RWPE1 (cell line): Measurements from ENCODE around the gene CFB.
"Not testable (repeated sequence)": the region's sequence is repeated elsewhere in the genome, so short reads cannot be mapped to it uniquely, and the experiment has no call there.

ENCODE experiments used
- CTCF ChIA-PET: fragments of 350-600 bp; sonication (Branson Sonifier 250); formaldehyde crosslinking; extraction: SDS; loops from one replicate; lab custom pipeline; 2021; lab: Yijun Ruan, JAX
- POLR2A ChIA-PET: fragments of 400-600 bp; formaldehyde crosslinking; extraction: SDS; loops from one replicate; lab custom pipeline; 2020; ENCODE audit warnings: antibody characterized with exemption; ENCODE audit not compliant: low non-redundant PET; lab: Yijun Ruan, JAX
- DNase-seq: peaks from one replicate; pipeline ENCODE4 v3.0.0; 2012; ENCODE audit warnings: low spot score
- H3K27ac ChIP-seq: fragments of 450-650 bp; 2 replicates; pipeline ENCODE4 v1.5.1; 2017
- TF ChIP-seq, protein P1 (sequence below): fragments of 450-650 bp; conservative IDR thresholded peaks from 2 replicates; pipeline ENCODE4 v1.5.1; 2017; ENCODE audit warnings: low read depth, mild to moderate bottlenecking

Gene CFB

DNA sequence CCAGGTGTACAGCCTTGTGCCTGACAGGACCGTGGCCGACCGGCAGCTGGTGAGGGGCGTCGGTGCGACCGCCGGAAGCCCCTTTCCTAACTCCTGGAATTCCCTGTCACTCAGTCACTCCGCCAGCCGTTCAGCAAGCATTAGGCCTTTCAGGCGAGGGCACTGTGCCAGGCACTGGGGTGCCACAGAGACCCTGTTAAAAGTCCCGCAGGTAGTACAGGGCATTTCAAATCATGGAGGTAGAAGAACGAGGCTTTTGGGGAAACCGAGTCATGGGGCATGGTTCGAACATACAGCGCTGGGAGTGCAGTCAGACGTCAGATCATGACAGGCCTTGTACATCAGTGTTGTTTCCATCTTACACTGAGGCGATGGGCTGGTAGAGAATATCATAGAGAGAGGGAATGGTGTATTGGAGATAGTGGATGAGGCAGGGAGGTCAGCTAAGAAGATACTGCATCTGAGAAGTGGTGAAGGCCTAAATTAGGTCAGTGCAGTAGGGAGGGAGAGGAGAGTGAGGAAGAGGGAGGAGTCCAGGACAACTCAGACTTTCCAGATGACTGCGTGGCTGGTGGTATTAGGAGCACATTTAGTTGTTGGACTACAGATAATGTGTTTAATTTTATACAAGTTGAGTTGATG, 26.9 kb downstream of the CFB start:
- TF ChIP-seq, protein P1, sequence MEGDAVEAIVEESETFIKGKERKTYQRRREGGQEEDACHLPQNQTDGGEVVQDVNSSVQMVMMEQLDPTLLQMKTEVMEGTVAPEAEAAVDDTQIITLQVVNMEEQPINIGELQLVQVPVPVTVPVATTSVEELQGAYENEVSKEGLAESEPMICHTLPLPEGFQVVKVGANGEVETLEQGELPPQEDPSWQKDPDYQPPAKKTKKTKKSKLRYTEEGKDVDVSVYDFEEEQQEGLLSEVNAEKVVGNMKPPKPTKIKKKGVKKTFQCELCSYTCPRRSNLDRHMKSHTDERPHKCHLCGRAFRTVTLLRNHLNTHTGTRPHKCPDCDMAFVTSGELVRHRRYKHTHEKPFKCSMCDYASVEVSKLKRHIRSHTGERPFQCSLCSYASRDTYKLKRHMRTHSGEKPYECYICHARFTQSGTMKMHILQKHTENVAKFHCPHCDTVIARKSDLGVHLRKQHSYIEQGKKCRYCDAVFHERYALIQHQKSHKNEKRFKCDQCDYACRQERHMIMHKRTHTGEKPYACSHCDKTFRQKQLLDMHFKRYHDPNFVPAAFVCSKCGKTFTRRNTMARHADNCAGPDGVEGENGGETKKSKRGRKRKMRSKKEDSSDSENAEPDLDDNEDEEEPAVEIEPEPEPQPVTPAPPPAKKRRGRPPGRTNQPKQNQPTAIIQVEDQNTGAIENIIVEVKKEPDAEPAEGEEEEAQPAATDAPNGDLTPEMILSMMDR = no peak
- H3K27ac ChIP-seq = peak overlapping the region; percentile 97
- no peak for DNase-seq
- POLR2A ChIA-PET = no interaction called here
- CTCF ChIA-PET = interaction anchor here (1.8 kb wide), 1 partner anchor 75 kb away, joined by 5 read pairs; no protein-coding TSS in a partner anchor

- DNase-seq, POLR2A ChIA-PET, CTCF ChIA-PET, H3K27ac ChIP-seq: not testable (repeated sequence)
Observed at GRCh38 chr6:31976065-31976464, 30.2 kb downstream of the CFB start.

- TF ChIP-seq, protein P1 = no peak
- 0 out of 2 replicates have a peak overlapping the region, but pooled peaks have one; percentile 7 for H3K27ac ChIP-seq
- no peak for DNase-seq
- POLR2A ChIA-PET = no interaction called here
- CTCF ChIA-PET = no interaction called here
Observed at GRCh38 chr6:31977816-31978431, 32.0 kb downstream of the CFB start.

GRCh38 chr6:31978831-31979230, 32.9 kb downstream of the CFB start:
- no peak overlapping the region; the same call in 1 of the 2 replicates for H3K27ac ChIP-seq
- ChIA-PET POLR2A (no interaction called here), CTCF (interaction anchor here (0.6 kb wide), 1 partner anchor 148 kb away, joined by 4 read pairs; no protein-coding TSS in a partner anchor)
- no peak for DNase-seq
- TF ChIP-seq, protein P1 = no peak

- DNase-seq = no peak
- ChIA-PET POLR2A (interaction anchor here (0.6 kb wide), 1 partner anchor 292 kb away, joined by 5 read pairs; no protein-coding TSS in a partner anchor), CTCF (interaction anchor here (0.6 kb wide), 3 partner anchors 69 to 287 kb away, joined by 3 to 4 read pairs (median 3); no protein-coding TSS in a partner anchor)
Observed at GRCh38 chr6:31979238-31979898, 33.5 kb downstream of the CFB start.

DNA sequence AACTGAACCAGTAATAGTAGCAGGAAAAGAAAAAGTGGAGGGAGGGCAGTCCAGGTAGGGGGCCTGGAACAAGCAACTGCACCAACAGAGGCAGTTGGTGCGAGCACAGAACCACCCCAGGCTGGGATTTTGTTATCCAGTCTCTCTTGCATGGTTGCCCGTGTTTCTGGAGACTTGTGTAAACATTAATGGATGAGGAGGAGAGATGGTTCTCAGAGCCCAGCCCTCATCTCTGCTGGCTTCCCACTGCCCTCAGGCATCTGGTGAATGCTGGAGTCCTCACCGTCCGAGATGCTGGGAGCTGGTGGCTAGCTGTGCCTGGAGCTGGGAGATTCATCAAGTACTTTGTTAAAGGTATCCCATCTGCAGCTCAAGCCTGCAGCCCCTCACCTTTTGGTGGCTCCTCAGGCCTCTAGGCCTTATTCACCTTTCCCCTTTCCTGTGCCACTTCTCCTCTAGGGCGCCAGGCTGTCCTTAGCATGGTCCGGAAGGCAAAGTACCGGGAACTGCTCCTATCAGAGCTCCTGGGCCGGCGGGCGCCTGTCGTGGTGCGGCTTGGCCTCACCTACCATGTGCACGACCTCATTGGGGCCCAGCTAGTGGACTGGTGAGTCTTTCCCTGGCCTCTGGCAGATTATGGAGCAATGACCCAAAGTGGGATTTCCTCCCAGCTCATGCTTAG, 34.4 kb downstream of the CFB start:
- ChIA-PET POLR2A (interaction anchor here (0.6 kb wide), 1 partner anchor 293 kb away, joined by 5 read pairs; no protein-coding TSS in a partner anchor), CTCF (interaction anchor here (0.6 kb wide), 3 partner anchors 70 to 287 kb away, joined by 3 read pairs; no protein-coding TSS in a partner anchor)
- DNase-seq = not testable (repeated sequence)
- peak overlapping the region; percentile 27 for H3K27ac ChIP-seq

More at GRCh38 chr6:31979238-31979898, 33.5 kb downstream of the CFB start:
- H3K27ac ChIP-seq = peak overlapping the region; percentile 25; the same call in 1 of the 2 replicates
- TF ChIP-seq, protein P1 = no peak

- CTCF ChIA-PET, DNase-seq, POLR2A ChIA-PET, H3K27ac ChIP-seq: not testable (repeated sequence)
Observed at GRCh38 chr6:31980998-31981397, 35.1 kb downstream of the CFB start.

DNA sequence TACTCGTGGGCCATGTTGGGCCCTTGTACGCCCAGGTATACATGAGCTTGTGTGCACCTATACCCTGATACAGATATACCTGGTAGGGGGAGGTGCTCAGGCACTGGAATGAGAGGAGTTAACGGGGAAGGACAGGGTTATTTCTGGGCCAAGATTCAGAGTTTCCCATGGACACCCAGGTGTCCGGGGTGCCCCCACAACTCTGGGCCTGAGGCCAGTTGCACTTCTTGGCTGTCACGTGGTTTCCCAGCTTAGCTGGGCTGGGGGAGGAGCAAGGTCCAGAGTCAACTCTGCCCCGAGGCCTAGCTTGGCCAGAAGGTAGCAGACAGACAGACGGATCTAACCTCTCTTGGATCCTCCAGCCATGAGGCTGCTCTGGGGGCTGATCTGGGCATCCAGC, 35.8 kb downstream of the CFB start, which contains the start of gene C4A:
C4A (plus strand) TSS at position 314 of the 400 bp plus-strand sequence; CDS start at position 365, 51 bp downstream.
- POLR2A ChIA-PET, DNase-seq, CTCF ChIA-PET, H3K27ac ChIP-seq: not testable (repeated sequence)

DNA sequence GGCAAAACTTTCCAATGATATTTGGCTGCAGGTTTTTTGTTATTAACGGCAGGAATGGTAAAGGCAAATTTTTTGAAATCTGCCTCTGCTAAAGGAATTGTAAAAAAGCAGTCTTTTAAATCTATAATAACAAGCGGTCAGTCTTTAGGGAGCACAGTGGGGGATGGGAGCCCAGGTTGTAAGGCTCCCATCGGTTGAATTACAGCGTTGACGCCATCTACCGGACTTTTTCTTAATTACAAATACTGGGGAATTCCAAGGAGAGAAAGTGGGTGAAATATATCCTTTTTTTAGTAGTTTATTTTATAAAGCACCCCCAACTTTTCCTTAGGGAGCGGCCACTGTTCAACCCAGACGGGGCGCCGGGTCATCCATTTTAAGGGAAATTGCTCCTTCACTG, 43.5 kb downstream of the CFB start:
- CTCF ChIA-PET = not testable (repeated sequence)

DNA sequence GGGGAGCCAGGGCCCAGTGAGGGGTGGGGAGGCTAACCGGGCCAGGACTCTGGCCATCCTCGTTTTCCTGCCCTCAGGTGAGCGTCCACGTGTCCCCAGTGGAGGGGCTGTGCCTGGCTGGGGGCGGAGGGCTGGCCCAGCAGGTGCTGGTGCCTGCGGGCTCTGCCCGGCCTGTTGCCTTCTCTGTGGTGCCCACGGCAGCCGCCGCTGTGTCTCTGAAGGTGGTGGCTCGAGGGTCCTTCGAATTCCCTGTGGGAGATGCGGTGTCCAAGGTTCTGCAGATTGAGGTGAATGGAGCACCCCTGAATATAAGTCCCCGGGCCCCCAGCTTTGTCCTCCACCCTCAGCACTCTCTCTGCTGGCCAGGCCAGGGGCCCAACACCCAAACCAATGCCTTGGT, 48.5 kb downstream of the CFB start:
- CTCF ChIA-PET, H3K27ac ChIP-seq, POLR2A ChIA-PET, DNase-seq: not testable (repeated sequence)

More for the DNA sequence above, 43.5 kb downstream of the CFB start:
- DNase-seq, H3K27ac ChIP-seq, POLR2A ChIA-PET: not testable (repeated sequence)

- CTCF ChIA-PET, POLR2A ChIA-PET, H3K27ac ChIP-seq, DNase-seq: not testable (repeated sequence)
Observed at GRCh38 chr6:31996385-31996784, 50.5 kb downstream of the CFB start.
